HG03432 (cell line): ENCODE data around the gene PTPRQ.

ENCODE experiments used
- ATAC-seq: cut with Tn5 transposase; IDR thresholded peaks from one replicate; pipeline ENCODE4 v1.9.1; 2021; ENCODE audit warnings: mild to moderate bottlenecking, moderate library complexity; ENCODE audit not compliant: unreplicated experiment

The PTPRQ gene

GRCh38 chr12:80551897-80552296 is 107.9 kb downstream of the PTPRQ start:
- ATAC-seq: no peak

DNA sequence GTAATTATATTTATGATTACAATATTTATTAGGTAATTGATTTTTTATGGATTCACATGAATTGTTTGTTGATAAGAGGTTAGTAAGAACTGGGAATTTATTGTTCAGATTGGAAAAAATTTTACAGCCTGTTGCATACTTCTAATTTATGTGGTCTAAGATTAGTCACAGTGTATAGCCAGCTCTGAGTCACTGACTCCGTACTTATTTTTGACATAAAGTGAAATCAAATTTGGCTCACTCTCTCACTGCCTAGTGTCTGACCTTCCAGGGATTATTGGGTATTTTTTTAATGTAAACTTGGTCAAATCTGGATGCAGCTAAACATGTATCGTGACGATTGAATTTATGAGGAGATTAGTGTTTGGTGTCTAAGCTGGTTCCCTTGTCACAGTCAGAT is 109.3 kb downstream of the PTPRQ start:
- ATAC-seq: no peak

- no peak for ATAC-seq
These were observed 112.5 kb downstream of the PTPRQ start for GRCh38 chr12:80556566-80556965.

- no peak for ATAC-seq
These were observed 115.7 kb downstream of the PTPRQ start for GRCh38 chr12:80559766-80560165.

GRCh38 chr12:80565271-80565670 is 121.2 kb downstream of the PTPRQ start:
- peak; percentile 44 for ATAC-seq

DNA sequence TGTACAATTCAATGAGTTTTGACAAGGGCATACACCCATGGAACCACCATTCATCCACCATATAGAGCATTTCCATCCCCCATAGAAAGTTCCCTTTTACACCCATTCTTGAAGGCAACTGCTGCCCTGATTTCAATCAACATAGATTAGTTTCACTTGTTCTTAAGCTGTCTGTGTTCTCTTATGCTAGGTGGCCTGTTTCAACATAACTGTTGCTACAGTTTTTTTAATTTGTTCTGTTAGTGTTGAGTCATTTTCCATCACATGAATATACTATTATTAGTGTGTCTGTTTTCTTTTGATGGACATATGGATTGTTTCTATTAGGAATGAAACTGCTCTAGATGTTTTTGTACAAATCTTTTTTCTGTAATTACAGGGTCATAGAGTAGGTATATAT is 123.4 kb downstream of the PTPRQ start:
- ATAC-seq: no peak

- ATAC-seq: no peak
These were observed 132.8 kb downstream of the PTPRQ start for GRCh38 chr12:80576641-80577418.

DNA sequence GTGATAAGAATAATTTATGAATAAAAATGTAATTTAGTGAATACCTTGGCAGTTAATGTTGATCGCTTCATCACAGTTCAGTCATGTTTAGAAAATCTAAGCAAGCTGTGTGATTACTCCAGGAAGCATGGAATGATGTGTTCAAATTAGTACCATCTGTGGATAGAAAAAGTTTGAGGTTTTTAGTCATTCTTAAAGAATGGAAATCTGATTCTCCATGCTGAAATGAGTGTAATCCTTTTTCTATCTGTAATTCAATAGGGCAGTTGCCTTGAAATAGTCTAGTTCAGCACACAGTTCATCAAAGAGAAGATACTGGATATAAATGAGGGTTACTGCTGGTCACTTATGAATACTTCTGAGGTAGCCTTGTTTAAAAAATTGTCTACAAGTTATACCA is 136.2 kb downstream of the PTPRQ start:
- ATAC-seq: no peak

- no peak for ATAC-seq
These were observed 137.7 kb downstream of the PTPRQ start for GRCh38 chr12:80581783-80582182.

DNA sequence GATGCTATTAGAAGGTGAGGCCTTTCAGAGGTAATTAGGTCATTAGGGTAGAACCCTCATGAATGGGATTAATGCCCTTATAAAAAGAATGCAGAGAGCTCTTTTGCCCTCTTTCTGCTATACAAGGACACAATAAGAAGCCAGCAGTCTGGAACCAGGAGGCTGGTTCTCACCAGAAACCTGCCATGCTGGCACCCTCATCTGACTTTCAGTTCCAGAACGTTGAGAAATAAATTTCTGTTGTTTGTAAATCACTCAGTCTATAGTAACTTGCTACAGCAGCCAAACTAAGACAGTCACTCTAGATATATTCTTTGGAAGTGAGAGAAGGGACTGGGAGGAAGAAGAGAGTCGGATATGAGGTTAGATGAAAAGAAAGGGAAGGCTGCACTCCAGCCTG is 138.4 kb downstream of the PTPRQ start:
- peak; percentile 48 for ATAC-seq

- ATAC-seq: no peak
These were observed 145.0 kb downstream of the PTPRQ start for GRCh38 chr12:80589077-80589476.

DNA sequence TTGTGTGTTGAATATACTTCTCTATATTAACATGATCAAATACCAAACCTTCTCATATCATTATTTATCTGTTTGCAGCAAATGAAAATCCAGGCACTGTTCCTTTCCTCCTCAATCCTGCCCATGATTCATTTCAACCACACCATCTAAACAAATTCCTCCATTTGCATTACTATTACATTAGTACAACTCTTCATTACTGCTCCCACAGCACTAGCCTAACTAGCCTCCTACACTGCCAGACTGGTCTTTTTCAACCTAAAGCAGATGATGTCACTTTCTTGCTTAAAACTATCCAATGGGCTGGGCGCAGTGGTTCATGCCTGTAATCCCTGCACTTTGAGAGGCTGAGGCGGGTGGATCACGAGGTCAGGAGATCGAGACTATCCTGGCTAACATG is 146.1 kb downstream of the PTPRQ start:
- no peak for ATAC-seq

DNA sequence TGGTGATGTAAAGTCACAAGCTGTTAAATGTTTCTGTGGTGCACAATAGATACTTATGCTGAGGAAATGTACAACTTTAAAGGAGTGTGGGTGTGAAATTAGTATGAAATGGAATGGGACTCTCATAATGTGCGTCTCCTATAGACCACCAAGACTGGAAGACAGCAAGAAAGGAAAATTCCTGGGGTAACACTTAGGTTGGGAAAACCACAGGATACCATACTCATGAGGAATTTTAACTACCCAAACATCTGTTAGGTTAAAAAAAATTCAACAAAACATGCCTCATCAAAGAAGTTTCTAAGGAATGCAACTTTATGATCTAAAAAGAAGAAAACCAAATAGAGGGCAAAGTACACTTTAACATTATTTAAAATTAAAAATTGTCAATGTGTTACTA is 149.7 kb downstream of the PTPRQ start:
- ATAC-seq: no peak

DNA sequence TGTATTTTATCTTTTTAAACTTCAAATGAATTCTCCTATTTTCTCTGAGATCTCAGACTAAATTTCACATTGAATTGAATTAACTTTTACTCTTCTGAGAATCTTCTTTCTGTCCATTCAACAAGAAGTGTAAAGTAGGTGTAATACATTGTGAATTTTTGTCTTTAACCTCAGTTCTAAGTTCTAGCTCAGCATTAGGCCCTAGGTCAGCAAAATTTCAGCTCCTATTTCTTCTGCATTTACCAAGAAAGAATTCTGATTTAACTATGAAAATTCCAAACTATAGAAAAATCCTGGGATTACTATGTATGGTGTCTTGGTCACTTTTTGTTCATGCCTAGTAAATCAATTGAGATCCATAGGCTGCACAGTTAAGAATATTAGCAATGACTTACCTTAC is 152.5 kb downstream of the PTPRQ start:
- no peak for ATAC-seq

DNA sequence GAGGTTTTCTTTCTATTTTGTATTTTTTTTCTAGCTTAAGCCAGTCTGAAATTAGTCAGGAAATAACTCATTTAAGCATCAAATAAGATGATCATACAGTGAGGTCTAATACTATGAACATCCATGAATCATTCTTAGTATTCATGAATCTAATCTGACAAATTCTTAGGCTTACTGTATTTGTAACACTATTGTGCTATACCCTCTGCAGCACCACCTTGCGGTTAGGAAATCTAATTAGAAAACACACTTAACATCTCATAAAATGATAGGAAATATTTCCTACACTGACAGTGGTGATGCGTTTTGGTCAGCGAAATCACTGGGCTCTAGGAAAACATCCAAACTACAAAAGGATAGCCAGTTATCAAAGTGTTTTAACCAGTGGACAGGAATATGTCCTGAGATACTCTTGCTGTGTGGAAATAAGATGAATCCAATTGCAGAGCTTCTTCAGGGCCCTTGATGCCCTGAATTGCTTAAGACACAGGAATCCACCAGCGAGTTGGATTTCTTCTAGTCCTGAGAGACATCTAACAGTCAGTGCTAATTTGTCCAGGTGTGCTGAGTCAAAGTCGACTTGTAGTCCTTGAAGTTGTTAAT is 154.1 kb downstream of the PTPRQ start:
- ATAC-seq: peak; percentile 52

DNA sequence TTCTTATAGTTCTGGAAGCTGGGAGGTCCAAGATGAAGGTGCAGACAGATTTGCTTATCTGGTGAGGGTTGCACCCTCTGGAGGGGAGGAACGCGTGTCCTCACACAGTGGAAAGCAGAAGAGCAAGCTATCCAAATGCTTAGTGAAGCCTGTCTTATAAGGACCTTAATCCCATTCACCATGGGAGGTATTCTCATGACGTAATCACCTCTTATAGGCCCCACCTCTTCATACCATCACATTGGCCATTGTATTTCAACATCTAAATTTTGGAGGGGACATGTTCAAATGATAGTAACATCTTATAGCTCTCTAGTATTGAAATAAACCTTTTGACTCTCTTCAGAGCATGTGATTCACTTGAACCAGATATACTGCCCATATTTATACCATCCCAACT is 158.4 kb downstream of the PTPRQ start:
- ATAC-seq: no peak

DNA sequence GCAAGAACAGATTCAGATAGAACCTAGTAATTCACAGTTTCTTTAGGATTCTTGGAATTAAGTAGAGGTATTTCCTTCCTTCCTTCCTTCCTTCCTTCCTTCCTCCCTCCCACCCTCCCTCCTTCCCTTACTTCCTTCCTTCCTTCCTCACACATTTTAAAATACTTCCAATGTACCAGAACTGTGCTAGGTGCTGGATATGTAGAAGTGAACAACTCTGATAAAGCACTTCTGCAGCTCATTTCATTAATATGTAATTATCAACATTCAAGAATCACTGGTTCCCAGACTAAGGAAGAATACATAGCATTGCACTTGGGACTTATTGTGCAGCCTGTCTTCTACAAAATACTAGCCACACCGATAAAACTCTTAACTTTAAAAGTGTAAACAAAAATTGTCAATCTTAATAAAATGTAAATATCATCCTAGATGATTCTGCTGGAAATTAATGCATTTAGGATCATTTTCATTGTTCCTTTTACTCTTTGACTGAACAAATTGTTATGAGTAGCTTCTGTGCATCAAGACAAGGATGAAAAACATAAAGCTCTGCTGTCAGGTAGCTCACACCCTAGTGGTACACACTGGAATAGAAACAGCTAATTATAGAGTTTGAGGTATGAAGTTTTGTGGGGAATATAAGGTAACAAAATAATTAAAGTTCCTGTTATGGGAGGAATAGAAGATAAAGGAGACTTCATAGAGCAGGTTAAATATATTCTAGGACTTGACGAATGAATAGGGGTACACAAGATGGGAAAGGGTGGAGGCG is 163.5 kb downstream of the PTPRQ start:
- peak; percentile 42 for ATAC-seq

DNA sequence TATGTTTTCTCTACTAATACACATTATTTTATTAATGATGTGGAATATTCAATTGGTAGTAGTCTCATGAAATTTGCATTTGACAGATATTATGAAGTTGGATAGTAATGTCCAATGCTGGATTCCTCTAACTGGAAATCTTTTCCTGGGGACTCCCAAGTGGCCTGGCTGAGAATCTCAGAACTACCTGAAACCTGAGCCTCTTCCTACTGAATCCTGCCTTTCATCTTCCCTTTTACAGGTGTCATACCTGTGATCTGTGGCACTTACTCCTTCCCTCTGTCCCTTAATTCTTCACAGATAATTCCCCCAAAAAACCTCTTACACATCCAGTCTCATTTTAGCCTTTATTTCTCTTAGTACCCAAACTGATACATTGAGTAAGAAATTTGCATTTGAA is 173.7 kb downstream of the PTPRQ start:
- ATAC-seq: no peak

DNA sequence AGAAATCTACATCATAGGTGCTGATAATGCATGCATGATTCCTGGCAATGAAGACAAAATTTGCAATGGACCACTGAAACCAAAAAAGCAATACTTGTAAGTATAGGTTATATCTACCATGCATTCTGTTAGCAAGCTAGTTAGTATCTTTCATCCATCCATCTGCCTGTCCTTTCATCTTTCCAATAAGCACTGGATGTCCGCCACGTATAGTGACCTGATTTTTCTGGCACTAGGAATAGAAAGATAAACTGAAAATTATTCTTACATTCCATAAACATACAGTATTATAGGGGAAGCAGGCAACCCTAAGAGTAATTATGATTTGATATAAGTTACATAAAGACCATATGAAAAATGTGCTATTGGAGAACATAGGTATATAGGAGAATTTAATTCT is 176.2 kb downstream of the PTPRQ start:
- no peak for ATAC-seq

DNA sequence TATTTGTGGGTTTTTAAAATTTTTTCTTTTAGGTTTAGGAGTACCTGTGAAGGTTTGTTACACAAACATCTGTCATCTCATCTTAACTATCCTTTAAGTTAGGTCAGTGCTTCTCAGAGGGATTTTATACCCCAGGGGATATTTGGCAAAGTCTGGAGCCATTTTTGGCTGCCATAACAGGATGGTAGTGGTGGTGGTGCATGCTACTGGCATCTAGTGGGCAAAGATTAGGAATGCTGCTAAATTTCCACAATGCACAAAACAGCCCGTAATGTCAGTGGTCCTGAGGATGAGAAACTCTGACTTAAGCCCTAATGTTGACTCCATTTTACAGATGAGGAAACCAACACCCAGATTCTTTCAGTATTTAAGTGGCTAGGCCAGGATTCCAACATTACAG is 178.2 kb downstream of the PTPRQ start:
- ATAC-seq: no peak

DNA sequence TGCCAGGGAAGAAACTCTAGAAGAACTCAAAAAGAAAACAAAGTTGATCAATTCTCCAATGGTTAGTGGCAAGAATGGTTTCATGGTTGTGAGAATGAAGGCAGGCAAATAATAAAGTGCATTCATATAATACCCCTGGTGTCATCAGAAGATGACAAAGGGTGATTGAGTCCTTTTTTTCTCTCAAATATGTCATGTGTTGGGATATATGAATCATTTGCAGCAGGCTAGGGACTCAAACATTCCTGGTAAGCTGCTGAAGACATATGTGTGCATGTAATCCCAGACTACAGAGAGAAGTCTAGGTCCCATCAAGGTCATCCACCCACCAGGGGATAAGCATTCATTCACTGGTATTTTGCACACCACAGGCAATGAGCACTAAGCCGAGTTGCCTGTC is 181.0 kb downstream of the PTPRQ start:
- ATAC-seq: no peak

DNA sequence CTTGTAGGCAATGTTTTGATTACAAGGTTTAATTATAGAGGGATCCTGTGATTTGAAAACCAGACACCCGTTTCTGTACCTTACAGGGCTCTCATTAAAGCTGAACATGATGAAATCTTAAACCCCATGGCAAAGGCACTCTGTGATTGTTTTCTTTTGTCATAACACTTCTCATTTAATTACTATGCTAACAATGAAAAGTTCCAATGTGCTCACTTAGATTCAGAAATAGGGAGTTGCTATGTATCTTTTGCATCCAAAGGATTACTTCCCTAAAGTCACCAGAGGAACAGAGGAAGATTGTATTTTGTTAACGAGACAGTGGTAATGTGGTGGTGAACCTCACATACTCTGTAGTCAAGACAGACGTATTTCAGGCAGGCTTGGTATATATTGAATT is 181.9 kb downstream of the PTPRQ start:
- no peak for ATAC-seq
